GM19099 (cell line): ENCODE data around the gene FMNL1.

Experiments used
- POLR2A ChIP-seq: IDR thresholded peaks from 3 replicates; pipeline ENCODE4 v1.6.1; 2011; ENCODE audit warnings: low read depth; ENCODE audit not compliant: insufficient read length; ENCODE audit errors: extremely low read depth

Gene FMNL1

DNA sequence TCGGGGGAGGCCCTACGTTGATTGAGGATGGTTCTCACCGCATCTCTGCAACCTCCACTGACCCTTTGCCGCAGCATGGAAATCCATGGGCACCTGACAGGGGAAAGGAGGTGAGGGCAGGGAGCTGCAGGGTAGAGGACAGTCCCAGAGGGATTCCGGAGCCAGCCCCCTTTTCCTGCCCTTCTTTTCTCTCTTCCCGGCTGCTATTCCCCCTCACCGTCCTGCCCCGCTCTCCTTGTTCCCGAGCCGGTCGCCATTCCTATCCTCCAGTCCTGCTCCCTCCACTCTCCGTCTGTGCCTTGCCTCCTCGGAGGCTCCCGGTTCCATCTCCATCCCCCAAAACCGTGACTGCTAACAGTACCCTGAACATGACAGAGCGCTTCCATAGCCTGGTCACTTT is 35.4 kb downstream of the FMNL1 start:
- no peak for TF ChIP-seq POLR2A

DNA sequence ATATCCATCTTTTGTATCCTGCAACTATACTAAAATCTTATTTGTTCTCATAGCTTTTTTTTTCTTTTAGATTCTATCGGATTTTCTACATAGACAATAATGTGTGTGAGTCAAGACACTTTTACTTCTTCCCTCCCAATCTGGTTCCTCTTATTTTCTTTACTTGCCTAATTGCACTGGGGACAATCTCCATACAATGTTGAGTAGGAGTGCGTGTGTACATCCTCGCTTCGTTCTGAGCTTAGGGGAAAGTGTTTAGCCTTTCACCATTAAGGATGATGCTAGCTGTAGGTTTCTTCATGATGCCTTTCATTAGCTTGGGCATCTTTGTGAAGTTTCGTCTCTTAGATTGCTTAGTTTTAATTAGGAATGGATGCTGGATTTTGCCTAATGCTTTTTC is 37.3 kb downstream of the FMNL1 start:
- TF ChIP-seq POLR2A = no peak

DNA sequence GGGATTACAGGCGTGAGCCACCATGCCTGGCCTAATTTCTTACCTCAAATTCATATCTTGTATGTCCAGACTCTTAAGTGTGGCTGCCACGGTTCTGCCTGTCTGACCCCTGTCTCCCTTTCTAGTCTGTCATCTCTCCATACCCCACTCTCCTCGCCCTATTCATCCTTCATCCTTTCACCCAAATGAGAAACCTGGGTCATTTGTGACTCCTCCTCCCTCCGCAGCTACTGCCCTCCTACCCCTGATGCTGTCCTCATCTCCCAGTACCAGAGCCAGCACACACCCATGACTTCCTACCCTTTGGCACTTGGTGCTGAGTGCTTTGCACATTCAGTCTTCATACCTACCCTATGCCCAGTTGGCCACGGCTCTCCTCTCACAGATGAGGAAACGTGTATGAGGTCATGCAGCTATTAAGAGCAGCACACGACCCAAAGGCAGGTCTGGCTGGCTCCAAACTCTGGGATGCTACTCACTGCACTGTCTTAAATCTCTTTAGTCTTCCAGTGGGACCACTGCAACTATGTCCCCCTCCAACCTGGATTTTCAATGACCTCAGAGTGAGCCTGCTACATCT is 38.6 kb downstream of the FMNL1 start:
- no peak for TF ChIP-seq POLR2A

- no peak for TF ChIP-seq POLR2A
Observed at GRCh38 chr17:45261577-45262515, 40.2 kb downstream of the FMNL1 start, which contains the start of gene SPATA32. Gene SPATA32, minus strand, starts transcription at chr17:45262094. Its CDS starts 78 bp downstream, at chr17:45262016.

DNA sequence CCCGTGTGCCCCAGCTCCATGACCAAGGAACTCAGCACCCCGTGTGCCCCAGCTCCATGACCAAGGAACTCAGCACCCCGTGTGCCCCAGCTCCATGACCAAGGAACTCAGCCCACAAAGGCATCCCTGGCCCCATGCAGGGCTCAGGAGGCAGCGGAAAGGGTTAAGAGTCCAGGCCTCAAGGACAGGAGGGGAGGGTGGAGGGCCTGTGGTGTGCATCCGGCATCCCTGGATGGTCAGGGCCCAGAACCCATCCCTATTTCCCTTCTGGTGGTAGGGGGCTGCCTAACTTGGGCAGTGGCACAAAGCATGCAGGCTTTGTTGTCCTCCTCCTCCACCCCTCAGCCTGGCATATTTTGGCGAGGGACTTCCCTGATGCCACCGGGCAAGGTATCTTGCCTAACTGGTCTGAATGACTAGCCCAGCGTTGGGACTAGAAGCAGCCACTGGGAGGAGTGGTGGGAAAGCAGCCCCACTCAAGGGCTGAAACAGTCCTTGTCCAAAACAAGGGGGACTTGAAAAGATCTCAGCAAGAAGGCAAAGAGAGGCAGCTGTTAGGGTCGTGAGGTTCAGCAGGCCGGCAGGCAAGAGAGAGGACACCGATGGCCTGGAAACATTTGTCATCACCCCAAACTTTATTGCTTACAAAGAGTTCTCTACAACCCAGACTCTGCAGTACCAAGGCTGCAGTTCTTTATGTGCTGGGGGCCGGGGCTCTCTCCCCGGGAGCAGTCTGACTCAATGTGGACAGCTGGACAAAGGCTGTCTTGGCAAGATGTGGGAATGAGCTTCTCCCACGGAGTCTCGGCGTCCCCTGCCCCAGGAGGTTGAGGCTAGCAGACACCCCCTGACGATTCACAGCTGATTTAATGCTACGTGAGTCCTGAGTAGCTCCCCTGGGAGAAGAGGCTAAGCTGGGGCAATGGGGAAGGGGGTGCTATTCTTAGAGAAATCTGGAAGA is 41.1 kb downstream of the FMNL1 start:
- no peak for TF ChIP-seq POLR2A

- no peak for TF ChIP-seq POLR2A
Observed at GRCh38 chr17:45263477-45263860, 41.8 kb downstream of the FMNL1 start.

DNA sequence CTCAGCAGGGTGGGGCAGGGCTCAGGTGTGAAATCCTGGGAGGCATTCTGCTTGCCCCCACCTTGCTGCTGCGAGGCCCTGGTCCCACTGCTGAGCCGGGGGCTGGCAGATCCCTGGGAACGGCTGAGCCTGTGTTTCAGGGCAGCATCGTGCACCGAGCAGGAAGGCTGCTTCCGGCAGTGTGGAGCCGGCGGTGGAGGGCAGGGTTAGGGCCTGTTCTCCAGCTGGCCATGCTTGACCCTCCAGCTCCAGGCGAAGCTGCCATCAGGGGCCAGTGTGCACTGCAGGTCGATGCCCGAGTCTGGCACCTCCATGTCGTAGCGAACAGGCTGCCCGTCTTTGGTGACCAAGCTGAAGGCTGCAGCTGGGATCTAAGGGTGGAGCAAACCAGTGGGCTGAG is 42.7 kb downstream of the FMNL1 start:
- TF ChIP-seq POLR2A = no peak

DNA sequence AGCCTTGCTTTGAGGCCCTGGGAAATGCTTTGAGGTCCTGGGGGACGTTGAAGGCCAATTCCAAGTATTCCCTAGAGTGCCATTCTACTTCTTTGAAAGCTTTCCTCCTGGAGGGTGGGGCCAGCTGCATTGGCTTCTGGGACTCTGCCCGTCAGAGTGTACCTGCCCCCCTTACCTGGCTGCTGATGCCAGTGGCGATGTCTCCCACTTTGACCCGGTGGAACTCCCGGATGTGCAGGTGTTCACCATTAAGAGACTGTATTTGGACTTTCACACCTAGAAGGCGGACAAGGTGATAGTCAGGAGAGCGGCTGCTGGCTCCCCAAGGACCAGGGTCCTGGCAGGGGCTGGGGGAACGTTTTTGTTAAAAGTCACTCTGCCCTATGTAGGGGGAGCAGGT is 43.3 kb downstream of the FMNL1 start:
- TF ChIP-seq POLR2A = no peak

DNA sequence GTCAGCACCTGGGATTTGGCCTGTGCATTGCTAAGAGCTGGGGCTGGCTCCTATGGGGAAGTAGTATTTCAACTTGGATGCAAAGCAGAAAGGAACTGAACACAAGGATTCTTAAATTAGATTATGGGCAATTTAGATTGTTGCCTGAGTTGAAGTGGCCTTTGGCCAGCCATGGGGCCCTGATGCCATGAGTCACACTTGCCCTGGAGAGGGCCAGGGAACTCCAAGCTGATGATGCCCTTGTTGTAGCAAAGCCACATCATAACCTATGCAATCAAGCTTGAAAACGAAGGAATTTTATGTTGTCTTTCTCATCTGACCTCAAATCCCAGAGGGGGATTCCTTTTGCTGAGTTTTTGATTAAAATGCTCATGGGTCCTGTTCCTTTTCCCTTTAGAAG is 44.1 kb downstream of the FMNL1 start:
- TF ChIP-seq POLR2A = no peak

GRCh38 chr17:45266372-45266926 is 44.8 kb downstream of the FMNL1 start:
- no peak for TF ChIP-seq POLR2A

- TF ChIP-seq POLR2A = no peak
Observed at GRCh38 chr17:45267436-45268055, 45.9 kb downstream of the FMNL1 start.

GRCh38 chr17:45269912-45270311 is 48.2 kb downstream of the FMNL1 start:
- no peak for TF ChIP-seq POLR2A

- TF ChIP-seq POLR2A = no peak
Observed at GRCh38 chr17:45270828-45271418, 49.2 kb downstream of the FMNL1 start.

DNA sequence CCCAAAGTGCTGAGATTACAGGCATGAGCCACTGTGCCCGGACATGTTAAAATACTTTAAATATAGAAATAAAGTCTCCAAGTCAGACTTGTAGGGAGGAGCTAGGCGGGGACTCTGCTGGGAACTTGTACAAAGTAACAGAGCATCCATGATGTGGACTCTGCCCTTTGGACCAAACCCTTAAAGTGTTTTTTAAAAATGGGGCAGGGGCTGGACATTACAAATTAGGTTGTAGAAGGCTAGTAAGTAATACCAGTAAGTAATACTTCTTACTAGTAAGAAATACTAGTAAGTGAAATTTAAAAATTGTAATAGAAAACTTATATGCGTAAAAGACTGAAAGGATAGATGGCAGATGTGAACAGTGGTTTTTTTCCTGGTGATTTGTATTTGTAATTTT is 49.9 kb downstream of the FMNL1 start:
- no peak for TF ChIP-seq POLR2A
